Mammary epithelial cell (primary cell): ENCODE measurements around the gene EML4.

Experiments
- CTCF ChIP-seq, 2 donors: IDR thresholded peaks in 1 of 2; conservative IDR thresholded peaks in 1 of 2; 2 replicates each; pipeline ENCODE4 v1.5.1; 2011 to 2012; ENCODE audit warnings: inconsistent platforms in 2 of 2, low read length in 2 of 2, mild to moderate bottlenecking in 2 of 2, control low read depth in 1 of 2, low read depth in 1 of 2; ENCODE audit not compliant: insufficient read depth in 1 of 2; ENCODE audit errors: extremely low read depth in 1 of 2
- EZH2 ChIP-seq: IDR thresholded peaks from 2 replicates; pipeline ENCODE4 v1.6.1; 2012; ENCODE audit warnings: low read length, inconsistent platforms, borderline replicate concordance

GRCh38 chr2:42338567-42339190 lies 169.5 kb downstream of the EML4 start:
- no peak for TF ChIP-seq CTCF (conservative IDR thresholded peaks at IDR 0.05 in 1 of 2, IDR thresholded peaks at IDR 0.05 in 1 of 2; ENCODE audit: extremely low read depth in 1 of 2, insufficient read depth in 1 of 2, low read depth in 1 of 2, low read length in 2 of 2)
- no peak for TF ChIP-seq EZH2
